Mesendoderm (in vitro differentiated cells): ENCODE results near the gene CUL1. TPM values are rescaled to one million over a fixed set of nuclear protein-coding genes. Genes with fewer than 3 reads are reported as not detected.

Experiments
- DNase-seq: peaks from one replicate; pipeline ENCODE4 v3.0.0; 2013
- H2AK5ac ChIP-seq: 2 replicates; pipeline ENCODE4 v1.6.1; 2013; ENCODE audit warnings: low read length, inconsistent platforms
- H2BK120ac ChIP-seq: 2 replicates; pipeline ENCODE4 v1.6.1; 2013; ENCODE audit warnings: low read depth, mild to moderate bottlenecking, low read length, moderate library complexity, mixed read lengths
- H2BK15ac ChIP-seq: replicated peaks from 2 replicates; pipeline ENCODE4 v1.6.1; 2013; ENCODE audit warnings: low read depth, mild to moderate bottlenecking, moderate library complexity
- H2BK5ac ChIP-seq: 2 replicates; pipeline ENCODE4 v1.6.1; 2013; ENCODE audit warnings: low read length, inconsistent platforms
- H3K18ac ChIP-seq: 2 replicates; pipeline ENCODE4 v1.6.1; 2013; ENCODE audit warnings: mild to moderate bottlenecking, low read length, mixed read lengths
- H3K23ac ChIP-seq: one replicate; pipeline ENCODE4 v1.6.1; 2013; ENCODE audit warnings: low read length
- H3K27ac ChIP-seq: 2 replicates; pipeline ENCODE4 v1.5.1; 2013; ENCODE audit warnings: low read depth, mild to moderate bottlenecking, inconsistent platforms, low read length, moderate library complexity
- H3K27me3 ChIP-seq: 2 replicates; pipeline ENCODE4 v1.6.1; 2013; ENCODE audit warnings: low read length, control low read depth, mild to moderate bottlenecking, inconsistent platforms; ENCODE audit not compliant: insufficient read depth, poor library complexity
- H3K36me3 ChIP-seq: 2 replicates; pipeline ENCODE4 v1.6.1; 2013; ENCODE audit warnings: low read length, inconsistent platforms; ENCODE audit not compliant: control insufficient read depth, insufficient read depth
- H3K4ac ChIP-seq: one replicate; pipeline ENCODE4 v1.6.1; 2013; ENCODE audit warnings: low read depth, mild to moderate bottlenecking, low read length, moderate library complexity
- H3K4me1 ChIP-seq: 2 replicates; pipeline ENCODE4 v1.6.1; 2013; ENCODE audit warnings: low read depth, low read length, inconsistent platforms; ENCODE audit not compliant: control insufficient read depth
- H3K4me2 ChIP-seq: 2 replicates; pipeline ENCODE4 v1.6.1; 2013; ENCODE audit warnings: low read length
- H3K4me3 ChIP-seq: 2 replicates; pipeline ENCODE4 v1.5.1; 2013; ENCODE audit warnings: mild to moderate bottlenecking, low read length
- H3K56ac ChIP-seq: one replicate; pipeline ENCODE4 v1.6.1; 2013; ENCODE audit warnings: low read length
- H3K79me1 ChIP-seq: 2 replicates; pipeline ENCODE4 v1.6.1; 2013; ENCODE audit warnings: low read length, inconsistent platforms
- H3K79me2 ChIP-seq: 2 replicates; pipeline ENCODE4 v1.6.1; 2013; ENCODE audit warnings: mild to moderate bottlenecking, low read length; ENCODE audit not compliant: control insufficient read depth, insufficient read depth
- H3K9ac ChIP-seq: 2 replicates; pipeline ENCODE4 v1.6.1; 2013; ENCODE audit warnings: low read length, inconsistent platforms
- H4K5ac ChIP-seq: one replicate; pipeline ENCODE4 v1.6.1; 2013; ENCODE audit warnings: low read length
- H4K8ac ChIP-seq: one replicate; pipeline ENCODE4 v1.6.1; 2013; ENCODE audit warnings: low read depth, mild to moderate bottlenecking, control low read depth, low read length, moderate library complexity
- WGBS: extraction: QIAGEN DNeasy Blood & Tissue Kit; methylation state at CpG from one replicate; pipeline ENCODE4 v1.1.7; 2013; ENCODE audit warnings: low lambda C conversion rate, missing lambda C conversion rate; ENCODE audit not compliant: insufficient coverage; ENCODE audit errors: extremely low coverage; 5-methylcytosine and 5-hydroxymethylcytosine counted together
- polyA plus RNA-seq, 2 experiments: library from polyadenylated mRNA; stranded (reverse); fragments of 200-250 nt; gene quantifications; one replicate each; pipeline ENCODE4 v1.2.3, GENCODE V29; 2013

The CUL1 gene
- 69.2 TPM for polyA plus RNA-seq (2013, experiment 1 of 2)
- 70.6 TPM for polyA plus RNA-seq (2013, experiment 2 of 2)

DNA sequence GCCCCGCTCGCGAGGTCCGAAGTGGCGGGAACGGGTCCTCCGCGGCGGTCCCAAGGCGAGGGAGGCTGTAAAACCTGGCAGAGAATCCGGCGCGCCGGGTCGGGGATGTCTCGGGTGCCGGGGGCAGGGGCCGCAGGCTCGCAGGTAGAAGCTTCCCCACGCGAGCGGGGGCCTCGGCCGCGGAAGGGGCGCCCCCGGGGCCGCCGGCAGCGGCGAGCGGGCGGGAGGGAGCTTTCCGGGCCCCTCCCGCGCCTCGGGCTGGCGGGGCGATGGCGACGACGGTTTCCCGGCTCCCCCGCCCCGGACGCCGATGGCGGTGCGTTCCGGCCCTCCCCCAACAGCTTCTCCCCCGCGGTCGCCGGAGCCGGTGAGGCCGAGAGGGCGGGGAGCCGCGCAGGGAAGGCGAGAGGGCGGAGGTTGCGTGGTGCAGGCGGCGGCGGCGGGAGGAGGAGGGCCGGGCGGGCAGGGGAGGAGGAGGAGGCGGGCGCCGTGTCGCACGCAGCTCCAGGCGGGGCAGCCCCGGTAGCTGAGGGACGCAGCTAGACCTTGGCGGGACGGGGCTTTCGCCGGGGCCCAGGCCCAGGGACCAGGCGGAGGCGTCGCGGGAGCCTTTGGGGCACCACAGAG lies at the start of gene CUL1:
TSS of gene CUL1 (plus strand) at position 507 of the 627 bp plus-strand sequence. CDS start 31,220 bp downstream, outside the sequence.
- H3K56ac ChIP-seq: peak within 1 kb of the TSS; percentile 93
- H3K79me1 ChIP-seq: peaks cover 4% of the 10 kb centered on the region
- peak within 1 kb of the TSS; percentile 93 for H3K4ac ChIP-seq
- peak within 1 kb of the TSS; percentile 42 for H2BK15ac ChIP-seq
- peaks cover 40% of the 10 kb centered on the region for H3K79me2 ChIP-seq
- peak within 1 kb of the TSS; percentile 90 for H3K9ac ChIP-seq
- peak within 1 kb of the TSS; percentile 98 for H2BK120ac ChIP-seq
- H3K4me3 ChIP-seq: peak within 1 kb of the TSS; percentile 75
- peak within 1 kb of the TSS; percentile 24 for H3K23ac ChIP-seq
- DNase-seq: peak; percentile 75
- no peaks in the 10 kb centered on the region for H3K36me3 ChIP-seq
- H4K5ac ChIP-seq: no peak within 1 kb of the TSS
- peak within 1 kb of the TSS; percentile 100 for H3K18ac ChIP-seq
- no peak within 1 kb of the TSS for H2AK5ac ChIP-seq
- peak within 1 kb of the TSS; percentile 98 for H4K8ac ChIP-seq
- peak within 1 kb of the TSS; percentile 43 for H2BK5ac ChIP-seq
- peak within 1 kb of the TSS; percentile 95 for H3K27ac ChIP-seq
- H3K4me2 ChIP-seq: peak within 1 kb of the TSS; percentile 67
- peaks cover 9% of the 10 kb centered on the region for H3K4me1 ChIP-seq
- H3K27me3 ChIP-seq: no peaks in the 10 kb centered on the region
- WGBS: no CpG with 5 or more reads among the region's 84 CpGs

DNA sequence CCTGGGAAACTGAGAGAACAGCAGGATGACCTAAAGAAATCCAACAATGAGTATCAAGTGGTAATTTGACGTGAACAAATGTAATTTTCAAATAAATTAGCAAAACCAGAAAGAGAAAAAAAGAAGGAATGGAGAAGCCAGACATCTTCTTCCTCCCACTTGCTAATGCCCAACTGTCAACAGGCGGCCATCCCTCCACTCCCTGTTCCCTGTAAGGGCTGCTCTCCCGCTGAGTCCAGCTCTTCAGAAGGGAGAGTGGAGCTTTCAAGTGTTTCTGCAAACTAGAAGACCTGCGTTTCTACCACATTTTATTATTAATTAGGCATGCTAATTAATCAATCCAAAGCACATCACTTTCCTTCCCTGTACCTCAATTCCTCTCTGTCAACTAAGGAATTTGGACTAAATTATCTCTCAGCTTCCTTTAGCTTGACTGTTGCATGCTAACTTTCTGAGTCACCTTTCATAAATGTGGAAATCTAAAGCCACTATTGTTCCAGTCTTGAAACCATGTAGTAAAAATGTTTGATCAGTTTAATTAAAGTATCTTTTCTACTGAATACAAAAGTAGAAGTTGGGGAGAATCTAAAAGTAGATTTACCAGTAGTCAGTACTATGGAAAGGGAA lies 48.4 kb upstream of the CUL1 start:
- Histone ChIP-seq H3K79me1 (no peaks in the 10 kb centered on the region), H3K9ac (no peak overlapping the region), H3K79me2 (no peaks in the 10 kb centered on the region), H3K23ac (no peak overlapping the region), H3K18ac (no peak overlapping the region), H2BK15ac (no peak overlapping the region), H4K8ac (no peak overlapping the region), H3K4me1 (no peaks in the 10 kb centered on the region), H3K4ac (no peak overlapping the region), H3K27ac (no peak overlapping the region), H3K4me2 (no peak overlapping the region), H4K5ac (no peak overlapping the region), H3K56ac (no peak overlapping the region), H2BK5ac (no peak overlapping the region), H3K36me3 (no peaks in the 10 kb centered on the region), H3K27me3 (no peaks in the 10 kb centered on the region), H2BK120ac (no peak overlapping the region), H2AK5ac (no peak overlapping the region), H3K4me3 (no peak overlapping the region)
- no peak for DNase-seq
- WGBS: no CpG with 5 or more reads among the region's 4 CpGs

DNA sequence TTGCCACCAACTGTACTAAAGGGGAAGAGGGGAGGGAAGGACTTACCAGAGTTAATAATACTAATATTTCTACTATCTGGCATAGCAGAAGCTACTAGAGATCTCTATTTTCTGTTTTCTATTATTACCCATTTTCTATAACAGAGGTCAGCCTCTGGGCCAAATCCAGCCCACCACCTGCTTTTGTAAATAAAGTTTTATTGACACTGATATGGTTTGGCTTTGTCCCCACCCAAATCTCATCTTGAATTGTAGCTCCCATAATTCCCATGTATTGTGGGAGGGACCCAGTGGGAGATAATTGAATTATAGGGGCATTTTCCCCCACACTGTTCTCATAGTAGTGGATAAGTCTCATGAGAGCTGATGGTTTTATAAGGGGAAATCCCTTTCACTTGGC lies 45.9 kb upstream of the CUL1 start:
- Histone ChIP-seq H3K56ac (no peak overlapping the region), H2BK120ac (no peak overlapping the region), H3K23ac (no peak overlapping the region), H3K27me3 (no peaks in the 10 kb centered on the region), H3K4me1 (no peaks in the 10 kb centered on the region), H3K36me3 (no peaks in the 10 kb centered on the region), H2BK5ac (no peak overlapping the region), H3K18ac (no peak overlapping the region), H3K4me2 (no peak overlapping the region), H2BK15ac (no peak overlapping the region), H2AK5ac (no peak overlapping the region), H3K9ac (no peak overlapping the region), H4K8ac (no peak overlapping the region), H3K79me2 (no peaks in the 10 kb centered on the region), H3K79me1 (no peaks in the 10 kb centered on the region), H3K4me3 (no peak overlapping the region), H3K27ac (no peak overlapping the region), H4K5ac (no peak overlapping the region), H3K4ac (no peak overlapping the region)
- DNase-seq: no peak

DNA sequence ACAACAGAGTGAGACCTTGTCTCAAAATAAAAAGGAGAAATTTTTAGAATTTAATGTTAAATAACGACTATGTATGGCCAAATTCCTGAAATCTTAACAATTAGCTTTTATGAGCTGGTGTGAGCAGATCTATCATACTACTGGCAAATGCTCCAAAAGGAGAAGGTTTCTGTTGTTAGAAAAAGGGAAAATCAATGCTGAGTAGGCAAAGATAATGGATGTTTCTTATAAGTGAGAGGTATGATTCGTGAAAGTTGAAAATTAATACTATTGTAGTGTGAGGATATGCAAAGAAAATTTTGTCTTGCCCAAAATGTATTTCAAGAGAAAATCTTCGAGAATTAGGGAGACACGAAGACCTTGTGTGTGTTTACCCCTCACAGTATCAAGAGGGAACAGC lies 40.8 kb upstream of the CUL1 start:
- WGBS: 100% methylated on average over 1 of the region's 4 CpGs

DNA sequence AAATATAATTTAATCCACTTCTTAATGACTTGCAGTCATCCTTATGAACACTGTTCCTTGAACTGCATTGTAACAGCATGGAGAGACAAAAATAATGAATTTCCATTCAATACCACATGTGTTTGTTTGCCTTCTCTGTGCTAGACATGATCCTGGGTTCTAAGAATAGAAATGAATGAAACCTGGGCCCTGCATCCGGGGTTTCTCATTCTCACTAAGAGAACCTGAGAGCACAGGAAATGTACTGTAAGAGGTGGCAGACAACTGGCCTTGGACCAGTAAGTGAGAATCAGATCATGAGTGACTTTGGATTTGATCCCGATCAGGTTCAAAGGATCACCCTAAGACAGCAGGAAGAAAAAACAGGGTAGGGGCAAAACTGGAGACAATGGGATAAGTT lies 37.2 kb upstream of the CUL1 start:
- WGBS: no CpG with 5 or more reads among the region's 2 CpGs
- no peak overlapping the region for H3K23ac ChIP-seq
- no peak overlapping the region for H4K8ac ChIP-seq
- H3K18ac ChIP-seq: no peak overlapping the region
- no peak overlapping the region for H2BK15ac ChIP-seq
- no peak overlapping the region for H2BK120ac ChIP-seq
- H2AK5ac ChIP-seq: no peak overlapping the region
- no peak for DNase-seq
- H3K4ac ChIP-seq: no peak overlapping the region
- no peak overlapping the region for H3K4me3 ChIP-seq
- no peaks in the 10 kb centered on the region for H3K79me2 ChIP-seq
- no peaks in the 10 kb centered on the region for H3K79me1 ChIP-seq
- H2BK5ac ChIP-seq: no peak overlapping the region
- H4K5ac ChIP-seq: no peak overlapping the region
- H3K4me1 ChIP-seq: no peaks in the 10 kb centered on the region
- H3K4me2 ChIP-seq: no peak overlapping the region
- no peak overlapping the region for H3K56ac ChIP-seq
- no peak overlapping the region for H3K27ac ChIP-seq
- H3K9ac ChIP-seq: no peak overlapping the region
- no peaks in the 10 kb centered on the region for H3K27me3 ChIP-seq
- H3K36me3 ChIP-seq: no peaks in the 10 kb centered on the region

More for the DNA sequence above, 40.8 kb upstream of the CUL1 start:
- no peak overlapping the region for H4K8ac ChIP-seq
- H3K27me3 ChIP-seq: no peaks in the 10 kb centered on the region
- no peak overlapping the region for H4K5ac ChIP-seq
- no peak overlapping the region for H2BK120ac ChIP-seq
- H2AK5ac ChIP-seq: no peak overlapping the region
- no peak for DNase-seq
- no peak overlapping the region for H3K9ac ChIP-seq
- no peaks in the 10 kb centered on the region for H3K79me1 ChIP-seq
- no peak overlapping the region for H3K56ac ChIP-seq
- no peaks in the 10 kb centered on the region for H3K4me1 ChIP-seq
- no peaks in the 10 kb centered on the region for H3K36me3 ChIP-seq
- no peak overlapping the region for H2BK5ac ChIP-seq
- H3K18ac ChIP-seq: no peak overlapping the region
- no peak overlapping the region for H3K23ac ChIP-seq
- no peak overlapping the region for H3K4me2 ChIP-seq
- H2BK15ac ChIP-seq: no peak overlapping the region
- no peak overlapping the region for H3K4ac ChIP-seq
- H3K79me2 ChIP-seq: no peaks in the 10 kb centered on the region
- H3K4me3 ChIP-seq: no peak overlapping the region
- no peak overlapping the region for H3K27ac ChIP-seq
